Dermis microvascular lymphatic vessel endothelial cell (primary cell): ENCODE results near the gene SNX30. TPM values are rescaled to one million over a fixed set of nuclear protein-coding genes. Genes with fewer than 3 reads are reported as not detected.

ENCODE experiments used
- DNase-seq, 2 donors: peaks; one replicate each; pipeline versions ENCODE4 v3.0.0 to v3.0.0-alpha.2; 2010; ENCODE audit warnings: low read depth in 2 of 2
- total RNA-seq: library from RNA; depleted of rRNA; stranded (reverse); fragments of >200 nt; gene quantifications from 2 replicates; pipeline ENCODE4 v1.2.1, GENCODE V29; 2014

The SNX30 gene
- total RNA-seq, 1 donor from 2014 or later, result 5.9 TPM

DNA sequence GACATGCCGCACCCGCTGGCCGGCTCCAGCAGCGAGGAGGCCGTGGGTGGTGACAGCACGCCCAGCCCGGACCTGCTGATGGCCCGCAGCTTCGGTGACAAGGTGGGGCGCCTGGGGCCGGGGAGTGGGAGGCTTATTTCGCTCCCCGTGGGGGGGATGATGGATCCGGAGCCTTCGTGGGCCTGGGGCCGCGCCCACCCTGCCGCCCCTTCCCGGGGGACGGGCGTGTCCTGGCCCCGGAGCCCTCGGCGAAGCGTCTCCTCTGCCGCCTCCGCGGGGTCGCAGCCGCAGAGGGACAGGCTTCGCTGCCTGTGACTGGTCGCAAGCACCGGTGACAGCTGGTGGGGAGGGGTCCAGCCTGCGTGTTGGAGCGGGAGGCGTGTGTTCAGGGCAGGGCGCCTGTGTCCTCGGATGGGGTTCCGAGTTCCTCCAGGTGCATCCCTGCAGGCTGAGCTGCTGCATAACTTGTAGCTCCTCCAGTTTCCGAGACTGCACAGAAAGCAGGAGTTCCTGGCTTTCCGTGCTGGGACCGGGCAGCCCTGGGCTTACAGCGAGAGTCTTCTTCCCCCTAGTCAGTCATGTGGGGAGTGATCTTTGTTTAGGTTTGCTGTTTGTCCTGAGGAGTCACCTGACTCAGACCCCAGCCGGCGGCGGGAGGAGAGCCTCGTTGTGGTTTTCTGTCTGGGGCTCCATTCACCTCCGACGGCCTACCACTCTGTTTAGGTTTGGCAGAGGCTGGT is 666 bp downstream of the SNX30 start:
- peak; percentile 5 to 57 for DNase-seq

DNA sequence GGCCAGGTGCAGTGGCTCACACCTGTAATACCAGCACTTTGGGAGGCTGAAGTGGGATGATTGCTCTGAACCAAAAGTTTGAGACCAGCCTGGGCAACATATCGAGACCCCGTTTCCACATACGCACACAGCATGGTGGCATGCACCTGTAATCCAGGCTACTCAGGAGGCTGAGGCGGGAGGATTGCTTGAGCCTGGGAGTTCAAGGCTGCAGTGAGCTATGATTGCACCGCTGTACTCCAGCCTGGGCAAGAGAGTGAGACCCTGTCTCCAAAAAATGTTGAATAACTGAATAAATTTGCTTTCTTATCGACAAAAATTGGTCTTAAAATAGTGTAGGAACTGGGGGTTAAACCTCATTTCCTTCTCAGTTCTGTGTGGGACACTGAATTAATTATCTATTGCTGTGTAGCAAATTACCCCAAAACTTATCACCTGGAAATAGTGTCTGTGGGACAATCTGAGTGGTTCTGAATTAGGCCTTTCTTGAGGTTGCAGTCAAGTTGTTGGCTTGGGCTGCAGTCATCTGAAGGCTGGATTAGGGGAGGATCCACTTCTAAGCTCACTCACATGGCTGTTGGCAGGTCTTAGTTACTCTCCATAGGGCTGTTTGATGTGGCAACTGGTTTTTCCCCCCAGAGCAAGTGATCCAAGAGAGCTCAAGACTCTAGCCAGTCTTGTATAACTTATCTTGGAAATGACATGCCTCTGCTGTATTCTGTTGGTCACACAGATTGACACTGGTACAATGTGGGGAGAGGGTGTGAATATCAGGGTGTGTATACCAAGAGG is 2.0 kb downstream of the SNX30 start:
- no peak for DNase-seq

DNA sequence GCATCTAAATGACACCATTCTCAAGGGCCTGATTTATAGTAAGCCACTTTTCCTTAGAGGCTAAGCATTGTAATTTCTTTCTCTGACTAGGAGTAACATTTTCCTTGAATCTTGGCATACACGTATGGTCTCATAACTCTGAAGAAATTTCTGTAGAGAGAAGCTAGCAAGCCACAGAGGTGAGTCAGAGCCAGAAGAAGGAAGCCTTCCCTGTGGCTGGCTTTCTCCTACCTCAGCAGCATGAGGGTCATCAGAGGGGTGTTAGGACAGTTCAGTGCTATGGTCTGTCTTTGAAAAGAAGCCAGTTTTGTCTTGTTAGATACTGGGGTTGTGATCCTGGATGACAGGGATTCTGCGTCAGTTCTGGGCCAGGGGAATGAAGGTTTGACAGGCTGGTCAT is 3.2 kb downstream of the SNX30 start:
- DNase-seq, result no peak

DNA sequence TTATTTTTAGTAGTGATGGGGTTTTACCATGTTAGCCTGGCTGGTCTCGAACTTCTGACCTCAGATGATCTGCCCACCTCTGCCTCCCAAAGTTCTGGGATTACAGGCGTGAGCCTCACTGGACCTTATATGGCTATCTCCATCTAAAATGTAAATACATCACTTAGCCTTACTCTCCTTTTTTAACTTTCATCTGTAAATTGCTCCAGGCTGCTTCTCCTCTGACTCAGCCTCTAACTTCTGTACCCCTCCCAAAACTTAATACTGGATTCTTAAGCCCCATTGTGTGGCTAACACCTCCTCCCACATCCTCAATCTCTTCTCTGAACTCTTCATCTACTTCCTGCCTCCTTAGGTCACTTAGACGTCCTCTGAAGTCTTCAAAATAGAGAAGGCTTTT is 4.0 kb downstream of the SNX30 start:
- no peak for DNase-seq

DNA sequence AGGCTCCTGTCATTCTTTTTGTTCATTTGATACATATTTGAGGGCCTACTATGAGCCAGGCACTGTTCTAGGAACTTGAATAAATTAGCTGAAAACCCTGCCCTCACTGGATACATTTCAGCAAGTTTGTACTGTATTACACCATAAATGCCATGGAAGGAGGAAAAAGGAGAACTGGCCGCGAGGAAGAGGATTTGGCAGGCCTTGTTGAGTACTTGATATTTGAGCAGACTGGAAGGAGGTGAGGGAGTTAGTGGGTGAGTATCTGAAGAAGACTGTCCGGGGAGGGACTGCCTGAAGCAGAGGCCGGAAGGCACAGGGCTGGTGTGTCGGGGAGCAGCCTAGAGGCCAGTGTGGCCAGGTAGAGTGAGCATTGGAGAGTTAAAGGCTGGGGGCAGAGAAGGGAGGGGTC is 4.5 kb downstream of the SNX30 start:
- no peak for DNase-seq

DNA sequence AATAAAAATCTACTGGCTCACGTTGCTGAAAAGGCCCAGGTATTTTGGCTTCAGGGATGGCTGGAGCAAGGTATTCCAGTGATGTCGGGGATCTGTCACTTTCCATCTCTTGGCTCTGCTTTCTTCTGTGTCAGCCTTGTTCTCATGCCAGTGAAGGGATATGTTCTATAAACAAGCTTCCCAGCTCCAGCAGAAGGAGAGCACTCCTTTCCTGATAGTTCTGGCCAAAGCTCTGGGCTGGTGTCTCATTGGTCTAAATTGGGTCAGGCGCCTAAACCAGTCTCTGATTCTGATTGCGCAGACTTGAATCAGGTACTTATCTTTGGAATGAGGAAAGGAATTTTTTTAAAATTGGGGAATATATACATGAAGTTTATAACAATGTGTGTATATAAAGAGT is 5.1 kb downstream of the SNX30 start:
- DNase-seq, result no peak

DNA sequence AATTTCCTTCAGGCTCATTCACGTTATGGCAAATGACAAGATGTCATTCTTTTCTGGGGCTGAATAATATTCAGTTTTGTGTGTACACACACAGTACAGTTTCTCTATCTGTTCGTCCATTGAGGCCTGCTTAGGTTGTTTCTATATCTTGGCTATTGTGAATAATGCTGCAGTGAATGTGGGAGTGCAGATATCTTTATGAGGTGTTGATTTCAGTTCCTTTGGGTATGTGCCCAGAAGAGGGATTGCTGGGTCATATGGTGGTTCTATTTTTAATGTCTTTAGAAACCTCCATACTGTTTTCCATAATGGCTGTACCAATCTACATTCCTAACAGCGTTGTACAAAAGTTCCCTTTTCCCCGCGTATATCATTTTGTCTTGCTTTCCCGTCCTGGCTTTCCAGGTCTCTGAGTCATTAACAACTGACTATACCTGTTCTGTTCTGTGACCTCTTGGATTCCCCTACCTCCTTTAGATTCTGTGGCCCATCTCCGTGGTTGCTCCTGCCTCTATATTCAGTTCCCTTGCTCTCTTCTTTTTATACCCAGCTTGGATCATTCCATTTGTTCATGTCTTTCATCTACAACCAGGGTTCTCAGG is 6.8 kb downstream of the SNX30 start:
- DNase-seq, result no peak

DNA sequence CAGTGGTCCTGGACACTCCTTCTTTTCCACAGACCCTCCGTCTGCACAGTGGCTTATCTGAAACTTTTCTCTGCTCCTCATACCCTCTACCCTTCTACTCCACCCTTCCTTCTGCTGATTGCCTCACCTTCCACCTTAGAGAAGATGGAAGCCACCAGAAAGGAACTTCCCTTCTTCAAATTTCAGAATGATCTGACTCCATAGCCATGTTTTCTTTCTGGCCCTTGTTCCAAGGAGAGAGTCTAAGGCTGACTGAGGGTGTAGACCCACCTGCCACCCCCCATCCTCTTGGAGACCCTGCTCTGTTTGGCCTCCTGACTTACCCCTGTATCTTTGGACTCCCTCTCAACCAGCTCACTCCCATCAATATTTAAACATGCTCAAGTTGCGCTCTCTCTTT is 7.4 kb downstream of the SNX30 start:
- no peak for DNase-seq

DNA sequence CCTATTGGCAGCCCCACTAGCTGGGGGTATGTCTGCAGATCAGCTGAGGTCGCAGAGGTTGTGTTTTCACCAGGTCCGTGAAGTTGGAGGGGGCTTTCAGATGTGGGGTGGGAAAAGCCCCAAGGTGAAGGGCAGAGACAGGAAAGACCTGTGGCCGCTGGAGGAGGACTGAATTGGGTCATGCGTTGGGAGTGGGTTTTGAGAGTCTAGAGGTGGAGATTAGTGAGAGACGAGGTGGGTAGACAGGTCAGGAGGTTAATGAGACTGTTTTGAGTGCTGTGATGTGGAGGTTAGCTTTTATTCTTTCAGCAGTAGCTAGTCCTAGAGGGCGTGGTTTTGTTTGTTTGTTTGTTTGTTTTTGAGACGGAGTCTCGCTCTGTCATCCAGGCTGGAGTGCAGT is 10.3 kb downstream of the SNX30 start:
- DNase-seq, result no peak

DNA sequence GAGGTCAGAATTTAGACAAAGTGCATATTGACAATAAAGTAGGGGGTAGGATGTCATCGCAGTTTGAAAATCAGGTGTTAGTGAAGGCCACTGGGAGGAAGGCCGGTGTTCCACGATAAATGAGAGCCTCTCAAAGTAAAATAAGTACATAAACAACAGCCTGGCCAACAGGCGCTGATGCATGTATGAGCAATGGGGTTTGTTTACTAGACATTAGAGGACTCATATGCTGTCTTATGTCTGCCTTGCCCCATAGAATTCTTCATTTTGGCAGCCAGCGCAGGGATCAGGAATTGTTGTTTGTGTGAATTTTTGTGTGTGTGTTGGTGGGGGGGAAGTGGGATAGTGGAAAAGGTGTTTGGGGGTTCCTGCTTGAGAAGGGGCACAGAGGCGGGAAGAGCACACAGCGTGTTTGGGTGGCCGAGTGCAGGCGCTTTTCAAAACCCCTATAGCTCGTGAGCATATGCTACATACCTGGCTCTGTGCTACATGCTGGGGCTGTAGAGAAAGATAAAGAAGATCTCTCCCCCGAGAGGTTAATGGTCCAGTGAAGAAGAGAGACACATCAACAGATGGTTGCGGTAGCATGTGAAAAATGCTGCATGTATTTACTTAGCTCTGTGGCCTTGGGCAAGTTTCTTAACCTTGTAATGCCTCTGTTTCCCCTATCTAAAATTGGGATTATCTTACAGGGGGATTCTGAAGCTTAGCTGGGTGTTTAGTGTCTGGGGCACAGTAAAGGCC is 11.5 kb downstream of the SNX30 start:
- DNase-seq, result no peak

DNA sequence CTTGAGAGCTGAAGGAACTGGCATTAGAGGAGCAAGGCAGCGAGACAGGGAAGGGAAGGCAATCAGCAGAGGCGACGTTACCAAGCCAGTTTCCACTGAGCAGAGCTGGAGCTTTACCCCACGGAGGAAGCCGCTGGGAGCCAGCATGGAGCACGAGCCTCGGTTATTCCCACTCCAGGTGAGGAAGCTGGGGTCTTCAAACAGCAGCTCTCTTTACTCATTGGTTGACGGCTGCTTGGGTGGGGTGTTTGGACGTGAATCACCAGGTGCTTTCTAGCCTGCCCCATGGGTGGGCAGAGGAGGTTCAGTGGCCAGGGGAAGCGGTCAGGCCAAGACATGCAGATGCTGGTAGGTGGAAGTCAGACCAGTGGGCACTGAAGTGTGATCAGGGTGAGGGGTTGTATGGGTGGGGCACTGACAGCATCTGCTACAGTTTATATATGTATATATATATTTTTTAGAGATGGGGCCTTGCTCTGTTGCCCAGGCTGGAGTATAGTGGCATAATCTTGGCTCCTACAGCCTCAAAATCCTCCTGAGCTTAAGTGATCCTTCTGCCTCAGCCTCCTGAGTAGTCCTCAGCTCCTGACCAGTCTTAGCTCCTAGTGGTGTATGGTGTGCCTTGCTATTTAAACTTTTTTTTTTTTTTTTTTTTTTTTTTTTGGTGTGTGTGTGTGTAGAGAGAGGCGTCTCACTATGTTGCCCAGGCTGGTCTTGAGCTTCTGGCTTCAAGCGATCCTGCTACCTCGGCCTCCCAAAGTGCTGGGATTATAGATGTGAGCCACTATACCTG is 12.4 kb downstream of the SNX30 start:
- no peak for DNase-seq

DNA sequence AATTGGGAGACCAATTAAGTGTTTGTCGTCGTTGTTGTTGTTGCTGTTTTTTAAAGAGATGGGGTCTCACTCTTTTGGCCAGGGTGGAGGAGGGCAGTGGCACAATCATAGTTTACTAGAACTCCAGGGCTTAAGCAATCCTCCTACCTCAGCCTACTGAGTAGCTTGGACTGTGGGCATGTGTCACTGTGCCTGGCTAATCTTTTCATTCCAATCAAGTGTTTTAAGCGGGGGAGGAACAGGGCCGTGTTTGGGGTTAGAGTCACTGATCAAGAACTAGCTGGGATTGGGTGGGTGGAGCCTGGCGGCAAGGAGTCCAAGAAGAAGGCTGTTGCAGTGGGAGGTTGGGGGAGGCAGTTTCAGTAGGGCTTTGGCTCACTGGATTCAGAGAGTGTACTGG is 13.8 kb downstream of the SNX30 start:
- DNase-seq, result no peak

DNA sequence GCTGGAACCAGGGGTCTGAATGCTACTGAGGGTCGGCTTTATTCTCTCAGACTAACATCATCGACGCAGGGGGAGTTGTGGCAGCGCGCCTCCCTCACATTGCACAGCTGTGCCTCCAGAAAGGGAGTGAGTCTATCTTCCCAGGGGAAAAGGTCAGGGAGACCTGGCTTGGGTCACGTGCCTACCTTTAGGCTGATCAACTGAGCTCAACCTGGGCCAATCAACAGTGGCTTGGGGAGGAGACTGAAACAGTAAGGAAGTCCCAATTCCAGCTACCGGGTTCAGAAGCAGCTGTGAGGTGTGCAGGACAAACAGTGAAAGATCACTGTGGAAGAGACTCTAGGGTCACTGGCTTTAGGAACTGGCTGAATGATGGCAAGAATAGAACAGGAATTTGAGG is 14.3 kb downstream of the SNX30 start:
- DNase-seq, result no peak

DNA sequence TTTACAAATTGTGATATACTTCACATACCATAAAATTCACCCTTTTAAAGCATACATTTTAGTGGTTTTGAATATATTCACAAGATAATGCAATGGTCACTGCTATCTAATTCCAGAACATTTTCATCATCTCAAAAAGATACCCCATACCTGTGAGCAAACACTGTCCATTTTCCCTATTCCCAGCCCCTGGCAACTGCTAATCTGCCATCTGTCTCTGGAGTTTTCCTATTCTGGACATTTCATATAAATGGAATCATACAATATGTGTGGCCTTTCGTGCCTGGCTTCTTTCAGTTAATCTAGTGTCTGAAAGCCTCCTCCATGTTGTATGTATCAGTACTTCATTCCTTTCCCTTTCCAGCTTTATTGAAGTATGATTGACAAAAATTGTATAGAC is 14.7 kb downstream of the SNX30 start:
- DNase-seq, result no peak

DNA sequence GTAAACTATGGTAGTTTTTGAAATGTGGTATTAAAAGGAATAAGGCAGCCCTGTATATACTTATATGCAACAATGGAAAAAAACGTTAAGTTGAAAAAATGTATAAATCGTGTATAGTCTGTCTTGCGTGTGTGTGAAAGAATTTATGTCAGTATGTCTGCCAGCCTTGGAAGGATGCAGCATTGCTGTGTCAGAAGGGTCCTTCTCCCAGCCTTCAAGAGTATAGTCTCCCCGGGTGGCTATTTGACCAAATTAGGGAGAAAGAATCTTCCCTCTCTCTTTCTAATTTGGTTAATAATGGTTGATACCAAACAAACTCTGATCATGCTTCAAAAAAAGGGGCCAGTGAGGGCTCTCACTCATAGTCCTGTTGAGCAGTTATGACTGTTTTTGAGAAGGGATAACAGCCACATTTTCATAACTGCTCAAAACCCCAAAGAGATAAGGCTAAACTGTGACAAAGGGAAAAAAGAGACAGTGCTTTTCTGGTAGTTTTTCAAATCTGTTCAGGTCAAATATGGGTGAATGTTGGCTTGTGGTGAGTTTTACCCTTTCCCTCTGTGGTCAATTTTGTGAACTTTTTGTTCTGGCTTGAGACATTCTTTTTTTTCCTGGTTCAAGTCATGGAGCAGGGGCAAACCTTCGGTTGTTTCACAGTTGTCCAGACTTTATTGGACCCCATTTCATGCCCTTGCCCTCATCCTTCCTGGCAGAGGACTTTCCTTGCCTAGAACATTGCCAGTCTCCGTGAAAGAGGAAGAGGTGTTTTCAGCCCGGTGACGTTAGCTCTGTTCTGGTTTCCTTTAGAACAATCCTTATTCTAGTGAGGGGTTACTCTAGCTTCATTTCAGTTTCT is 21.0 kb downstream of the SNX30 start:
- DNase-seq, result no peak

DNA sequence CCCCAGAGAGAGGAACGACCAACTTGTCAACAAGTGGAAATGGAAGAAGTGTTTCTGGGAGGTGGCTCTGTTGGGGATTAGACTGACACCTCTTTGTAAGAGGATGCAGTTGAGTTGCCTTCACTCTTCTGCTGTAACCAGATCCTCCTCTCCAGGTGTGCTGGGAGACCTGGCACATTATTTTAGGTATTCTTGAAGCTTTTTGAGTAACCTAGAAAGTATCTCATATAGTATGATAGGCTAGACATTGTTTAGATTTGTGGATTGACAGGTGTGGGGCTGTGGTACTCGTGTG is 21.6 kb downstream of the SNX30 start:
- DNase-seq, result no peak

DNA sequence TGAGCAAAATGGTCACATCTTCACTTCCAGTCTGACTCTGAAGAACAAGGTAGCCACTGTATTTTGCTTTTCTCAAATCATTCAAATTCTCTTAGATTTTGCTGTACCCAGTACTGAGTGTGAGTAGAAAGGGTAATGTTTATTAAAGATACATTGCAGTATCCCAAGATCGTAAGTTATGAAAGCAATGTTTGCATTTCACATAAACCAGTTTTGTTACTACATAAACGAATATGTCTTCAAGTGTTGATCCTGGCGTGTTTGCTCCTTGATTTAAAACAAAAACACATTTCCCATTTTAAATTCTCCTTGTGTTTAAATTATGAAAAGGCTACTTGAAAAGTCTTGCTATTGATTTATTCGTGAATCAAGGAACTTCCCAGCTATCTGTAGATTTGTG is 22.0 kb downstream of the SNX30 start:
- DNase-seq, result no peak

DNA sequence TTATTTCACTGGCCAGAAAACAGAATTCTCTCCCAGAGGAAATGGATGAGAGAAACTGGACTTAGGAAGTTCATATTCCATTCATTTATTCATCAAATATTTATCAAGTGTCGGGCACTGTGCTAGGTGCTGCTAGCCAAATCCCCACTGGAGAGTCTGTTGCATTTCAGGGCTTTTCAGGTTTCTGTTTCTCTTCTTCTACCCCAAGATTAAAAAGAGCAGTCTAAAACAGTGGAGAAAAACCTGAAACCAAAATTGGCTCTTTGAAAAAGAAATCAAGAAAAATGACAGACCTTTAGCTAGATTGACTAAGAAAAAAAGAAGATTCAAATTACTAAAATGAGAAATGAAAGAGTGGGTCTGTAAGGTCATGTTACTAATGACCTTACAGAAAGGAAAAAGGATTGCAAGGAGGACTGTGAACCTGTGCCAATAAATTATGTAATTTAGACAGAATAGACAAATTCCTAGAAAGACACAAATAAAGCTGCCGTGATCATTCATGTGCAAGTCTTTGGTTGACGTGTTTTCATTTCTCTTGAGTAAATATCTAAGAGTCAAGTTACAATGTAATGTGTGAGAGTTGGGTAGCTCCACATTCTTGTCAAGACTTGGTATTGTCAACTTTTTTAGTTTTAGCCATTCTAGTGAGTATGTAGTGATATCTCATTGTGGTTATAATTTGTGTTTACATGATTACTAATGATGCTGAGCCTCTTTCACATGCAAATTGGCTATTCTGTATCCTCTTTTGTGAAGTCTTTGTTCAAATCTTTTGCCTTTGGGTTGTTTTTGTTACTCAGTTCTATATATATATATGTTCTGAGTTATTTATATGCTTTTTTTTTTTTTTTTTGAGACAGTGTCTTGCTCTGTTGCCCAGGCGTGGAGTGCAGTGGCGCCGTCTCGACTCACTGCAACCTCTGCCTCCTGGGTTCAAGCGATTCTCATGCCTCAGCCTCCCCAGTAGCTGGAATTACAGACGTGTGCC is 23.7 kb downstream of the SNX30 start:
- DNase-seq, result no peak

DNA sequence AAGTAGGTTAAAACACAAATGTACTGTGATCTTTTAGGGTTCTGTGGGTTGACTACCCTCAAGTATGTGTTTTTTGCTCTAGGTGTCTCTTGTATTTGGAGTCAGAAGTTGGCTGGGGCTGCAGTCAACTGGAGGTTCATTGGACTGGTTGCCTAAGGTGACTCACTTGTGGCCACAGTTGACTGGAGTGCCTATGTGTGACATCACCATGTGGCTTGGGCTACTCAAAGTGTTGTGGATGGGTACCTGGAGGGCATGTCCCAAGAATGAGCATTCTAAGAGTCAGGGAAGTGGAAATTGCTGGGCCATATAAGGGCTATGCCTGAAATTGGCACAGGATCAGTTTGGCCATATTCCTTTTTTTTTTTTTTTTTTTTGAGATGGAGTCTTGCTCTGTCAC is 27.4 kb downstream of the SNX30 start:
- DNase-seq, result no peak
